Neural cell (in vitro differentiated cells): ENCODE data around the gene LCNL1. TPM values are rescaled to one million over a fixed set of nuclear protein-coding genes. Genes with fewer than 3 reads are reported as not detected.

Experiments
- H2AFZ ChIP-seq: fragments of 200-600, 300-800 bp; sonication (generic), shearing (Covaris generic); 2 replicates; pipeline ENCODE4 v1.6.0; 2014; ENCODE audit warnings: low read depth, mild to moderate bottlenecking, antibody characterized with exemption, low read length, moderate library complexity
- H3F3A ChIP-seq: fragments of 200-600 bp; shearing (Covaris generic); 2 replicates; pipeline ENCODE4 v1.6.1; 2016; ENCODE audit warnings: mild to moderate bottlenecking, moderate library complexity, mixed read lengths, antibody characterized with exemption, low read length; ENCODE audit not compliant: insufficient read depth, poor library complexity, severe bottlenecking
- H3K27ac ChIP-seq: fragments of 200-600, 300-800 bp; sonication (generic), shearing (Covaris generic); 2 replicates; pipeline ENCODE4 v1.5.1; 2014; ENCODE audit warnings: mild to moderate bottlenecking, low read length, moderate library complexity
- H3K27me3 ChIP-seq: fragments of 300-800, 200-600 bp; sonication (generic), shearing (Covaris generic); 2 replicates; pipeline ENCODE4 v1.6.0; 2014; ENCODE audit warnings: mild to moderate bottlenecking, low read depth, low read length, moderate library complexity; ENCODE audit not compliant: insufficient read depth
- H3K36me3 ChIP-seq: fragments of 300-800, 200-600 bp; sonication (generic), shearing (Covaris generic); 2 replicates; pipeline ENCODE4 v1.5.1; 2014; ENCODE audit warnings: mild to moderate bottlenecking, antibody characterized with exemption, low read length, moderate library complexity; ENCODE audit not compliant: insufficient read depth
- H3K4me2 ChIP-seq: fragments of 300-800, 200-600 bp; sonication (generic), shearing (Covaris generic); 2 replicates; pipeline ENCODE4 v1.6.0; 2014; ENCODE audit warnings: mild to moderate bottlenecking, low read length
- H3K4me3 ChIP-seq: fragments of 300-800, 200-600 bp; sonication (generic), shearing (Covaris generic); 2 replicates; pipeline ENCODE4 v1.5.1; 2014; ENCODE audit warnings: mild to moderate bottlenecking, low read length, moderate library complexity
- H3K79me2 ChIP-seq: fragments of 200-600 bp; shearing (Covaris generic); replicated peaks from 2 replicates; pipeline ENCODE4 v1.6.0; 2014; ENCODE audit warnings: mild to moderate bottlenecking, low read length, moderate library complexity; ENCODE audit not compliant: insufficient read depth
- H3K9ac ChIP-seq: fragments of 300-800, 200-600 bp; sonication (generic), shearing (Covaris generic); 2 replicates; pipeline ENCODE4 v1.6.1; 2016; ENCODE audit warnings: mild to moderate bottlenecking, low read length, mixed read lengths
- H3K9me2 ChIP-seq: fragments of 200-600 bp; shearing (Covaris generic); 2 replicates; pipeline ENCODE4 v1.6.1; 2016; ENCODE audit warnings: mild to moderate bottlenecking, low read length, mixed read lengths; ENCODE audit not compliant: insufficient read depth
- H3K9me3 ChIP-seq: fragments of 200-600, 300-800 bp; sonication (generic), shearing (Covaris generic); 2 replicates; pipeline ENCODE4 v1.6.1; 2016; ENCODE audit warnings: mild to moderate bottlenecking, mixed run types, low read length, moderate library complexity, mixed read lengths
- H4K20me1 ChIP-seq: fragments of 200-600 bp; shearing (Covaris generic); 2 replicates; pipeline ENCODE4 v1.6.1; 2016; ENCODE audit warnings: mild to moderate bottlenecking, mixed run types; ENCODE audit not compliant: insufficient read depth
- CTCF ChIP-seq: fragments of 450-650 bp; IDR thresholded peaks from 2 replicates; pipeline ENCODE4 v1.5.1; 2014; ENCODE audit warnings: antibody characterized with exemption, mild to moderate bottlenecking, moderate library complexity; ENCODE audit not compliant: poor library complexity, severe bottlenecking
- EP300 ChIP-seq: fragments of 450-650 bp; conservative IDR thresholded peaks from 2 replicates; pipeline ENCODE4 v1.6.1; 2014; ENCODE audit warnings: antibody characterized with exemption, mild to moderate bottlenecking, moderate library complexity; ENCODE audit not compliant: poor library complexity, severe bottlenecking
- EZH2 ChIP-seq: fragments of 200-600, 300-800 bp; shearing (Covaris generic), sonication (generic); IDR thresholded peaks from 2 replicates; pipeline ENCODE4 v1.6.1; 2014; ENCODE audit warnings: antibody characterized with exemption, low read length, borderline replicate concordance, mild to moderate bottlenecking; ENCODE audit not compliant: insufficient read depth, poor library complexity, severe bottlenecking
- MXI1 ChIP-seq: fragments of 450-650 bp; conservative IDR thresholded peaks from 2 replicates; pipeline ENCODE4 v1.6.1; 2014; ENCODE audit warnings: antibody characterized with exemption, mild to moderate bottlenecking; ENCODE audit not compliant: poor library complexity, severe bottlenecking
- POLR2AphosphoS5 ChIP-seq: IDR thresholded peaks from 2 replicates; pipeline ENCODE4 v1.6.1; 2012
- RAD21 ChIP-seq: fragments of 450-650 bp; conservative IDR thresholded peaks from 2 replicates; pipeline ENCODE4 v1.6.1; 2014; ENCODE audit warnings: antibody characterized with exemption, mild to moderate bottlenecking, moderate library complexity
- REST ChIP-seq: IDR thresholded peaks from 2 replicates; pipeline ENCODE4 v1.6.1; 2012; ENCODE audit warnings: borderline replicate concordance
- SMC3 ChIP-seq: fragments of 450-650 bp; conservative IDR thresholded peaks from 2 replicates; pipeline ENCODE4 v1.6.1; 2014; ENCODE audit warnings: antibody characterized with exemption, mild to moderate bottlenecking, moderate library complexity; ENCODE audit not compliant: poor library complexity
- TAF1 ChIP-seq: IDR thresholded peaks from 2 replicates; pipeline ENCODE4 v1.6.1; 2012; ENCODE audit warnings: low read depth
- polyA plus RNA-seq: library from polyadenylated mRNA; depleted of rRNA; stranded (reverse); fragments of >200 nt; gene quantifications from 2 replicates; pipeline ENCODE4 v1.2.3, GENCODE V29; 2014

LCNL1 gene
- polyA plus RNA-seq, 1 donor from 2014 or later: not detected

DNA sequence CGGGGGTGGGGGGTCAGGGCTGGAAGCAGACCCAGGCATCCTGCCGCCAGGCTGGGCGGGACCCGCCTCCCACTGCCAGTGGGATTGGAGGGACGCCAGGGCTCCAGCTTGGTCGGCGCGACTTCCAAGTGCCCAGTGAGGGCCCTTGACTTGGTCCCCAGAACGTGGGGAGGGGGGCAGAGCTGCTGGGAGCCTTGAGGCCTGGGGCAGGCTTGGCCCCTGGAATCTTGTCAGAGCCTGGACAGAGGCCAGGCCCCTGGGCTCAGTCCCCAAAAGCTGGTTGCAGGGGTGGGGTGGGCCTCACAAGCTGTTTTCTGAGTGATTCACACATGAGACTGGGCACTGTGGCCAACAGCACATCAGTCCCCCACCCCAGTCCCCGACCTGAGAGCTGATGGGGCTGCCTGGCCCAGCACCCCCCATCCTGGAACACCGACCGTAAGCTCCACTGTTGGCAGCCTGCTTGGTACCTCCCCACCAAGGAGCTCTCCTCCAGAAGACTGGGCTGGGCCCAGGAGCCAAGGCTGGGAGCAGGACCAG, 13.0 kb downstream of the LCNL1 start:
- no peaks in the 10 kb centered on the region for H3K9me2 ChIP-seq
- no peaks in the 10 kb centered on the region for H3K79me2 ChIP-seq
- TF ChIP-seq MXI1 (no peak), SMC3 (no peak), CTCF (no peak), TAF1 (no peak), EP300 (no peak), RAD21 (no peak), POLR2AphosphoS5 (no peak), EZH2 (no peak), REST (no peak)
- no peaks in the 10 kb centered on the region for H4K20me1 ChIP-seq
- no peaks in the 10 kb centered on the region for H3K27me3 ChIP-seq
- H3K9ac ChIP-seq: no peak overlapping the region
- no peaks in the 10 kb centered on the region for H3F3A ChIP-seq
- no peak overlapping the region for H3K4me3 ChIP-seq
- H3K9me3 ChIP-seq: no peaks in the 10 kb centered on the region
- no peaks in the 10 kb centered on the region for H3K36me3 ChIP-seq
- no peak overlapping the region for H3K27ac ChIP-seq
- H3K4me2 ChIP-seq: no peak overlapping the region
- no peak overlapping the region for H2AFZ ChIP-seq

GRCh38 chr9:136996361-136997292, 13.8 kb downstream of the LCNL1 start, which contains the start of gene CLIC3:
CLIC3 (minus strand) TSS chr9:136996568; CDS start chr9:136996543, 25 bp downstream.
- Histone ChIP-seq H3K4me2 (no peak within 1 kb of the TSS), H3K9me2 (no peaks in the 10 kb centered on the region), H3K36me3 (no peaks in the 10 kb centered on the region), H3K27ac (no peak within 1 kb of the TSS), H2AFZ (no peak within 1 kb of the TSS), H3K9me3 (no peaks in the 10 kb centered on the region), H4K20me1 (no peaks in the 10 kb centered on the region), H3K79me2 (no peaks in the 10 kb centered on the region), H3K27me3 (no peaks in the 10 kb centered on the region), H3F3A (no peaks in the 10 kb centered on the region), H3K4me3 (no peak within 1 kb of the TSS), H3K9ac (no peak within 1 kb of the TSS)
- TF ChIP-seq POLR2AphosphoS5 (no peak), CTCF (no peak), SMC3 (no peak), REST (no peak), RAD21 (no peak), EZH2 (no peak), MXI1 (no peak), TAF1 (no peak), EP300 (no peak)
